GM18867 (cell line): ENCODE data around the gene SIM2.

Source experiments
- ATAC-seq: cut with Tn5 transposase; IDR thresholded peaks from one replicate; pipeline ENCODE4 v1.9.1; 2021; ENCODE audit warnings: mild to moderate bottlenecking, moderate library complexity; ENCODE audit not compliant: unreplicated experiment

Gene SIM2

GRCh38 chr21:36791695-36792470 is 93.0 kb downstream of the SIM2 start:
- no peak for ATAC-seq

- ATAC-seq = no peak
These were observed 93.6 kb downstream of the SIM2 start for GRCh38 chr21:36792505-36792967.

- no peak for ATAC-seq
These were observed 97.2 kb downstream of the SIM2 start for GRCh38 chr21:36796070-36796469.

DNA sequence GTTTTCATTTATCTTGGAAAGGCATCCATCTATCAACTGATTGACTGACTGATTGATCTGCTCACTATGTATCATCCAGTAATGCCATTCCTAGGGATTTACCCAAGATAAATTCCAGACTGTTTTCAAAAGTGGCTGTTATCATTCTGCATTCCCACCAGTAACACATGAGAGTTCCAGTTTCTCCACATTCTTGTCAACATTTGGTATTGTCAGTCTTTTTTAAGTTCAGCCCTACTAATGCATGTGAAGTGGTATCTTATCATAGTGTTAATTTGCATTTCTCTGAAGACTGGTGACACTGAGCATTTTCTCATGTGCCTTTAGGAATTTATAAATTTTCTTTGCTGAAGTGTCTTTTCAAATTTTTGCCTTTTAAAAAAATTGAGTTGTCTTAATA is 99.6 kb downstream of the SIM2 start:
- ATAC-seq = no peak
